ENCODE results near the gene WNT2.

GRCh38 chr7:117338020-117338419, 15.2 kb upstream of the WNT2 start:
- TF ChIP-seq CTCF (IDR thresholded peaks at IDR 0.05) (no peak), EZH2 (IDR thresholded peaks at IDR 0.05; ENCODE audit: borderline replicate concordance, insufficient read depth, low read depth, low read length, poor library complexity, severe bottlenecking) (no peak)
